Measurements from ENCODE around the gene RANGAP1.

Gene RANGAP1

GRCh38 chr22:41204992-41205900 lies 80.7 kb downstream of the RANGAP1 start, which contains the start of gene L3MBTL2:
Gene L3MBTL2, plus strand, starts transcription at chr22:41205312. Its CDS starts 51 bp downstream, at chr22:41205363.
- DNase-seq (ENCODE audit: extremely low spot score, insufficient read length, low read depth) (peak; percentile 99), FAIRE-seq (peak; percentile 99)

- no peak for DNase-seq (ENCODE audit: extremely low spot score, insufficient read length, low read depth)
These were observed 81.9 kb downstream of the RANGAP1 start for GRCh38 chr22:41204066-41204465.

GRCh38 chr22:41203118-41203517 lies 82.9 kb downstream of the RANGAP1 start:
- DNase-seq (ENCODE audit: extremely low spot score, insufficient read length, low read depth) (no peak), FAIRE-seq (no peak)

More at GRCh38 chr22:41204066-41204465, 81.9 kb downstream of the RANGAP1 start:
- FAIRE-seq, result no peak

- FAIRE-seq (no peak), DNase-seq (ENCODE audit: extremely low spot score, insufficient read length, low read depth) (no peak)
These were observed 84.8 kb downstream of the RANGAP1 start for GRCh38 chr22:41201141-41201540.

- peak; percentile 12 for FAIRE-seq
These were observed 87.9 kb downstream of the RANGAP1 start for GRCh38 chr22:41198027-41198580.

GRCh38 chr22:41197038-41197972 lies 88.7 kb downstream of the RANGAP1 start:
- FAIRE-seq, result peak; percentile 42

More at GRCh38 chr22:41198027-41198580, 87.9 kb downstream of the RANGAP1 start:
- DNase-seq (ENCODE audit: extremely low spot score, insufficient read length, low read depth), result no peak

More at GRCh38 chr22:41197038-41197972, 88.7 kb downstream of the RANGAP1 start:
- peak; percentile 84 for DNase-seq (ENCODE audit: extremely low spot score, insufficient read length, low read depth)

Measured in GM18507 (cell line).